GM20000 (cell line): ENCODE results near the gene MIA2.
"Not testable (repeated sequence)": the region's sequence is repeated elsewhere in the genome, so short reads cannot be mapped to it uniquely, and the experiment has no call there.

ENCODE experiments used
- DNase-seq: peaks from one replicate; pipeline ENCODE4 v3.0.0; 2012; ENCODE audit warnings: low spot score
- CTCF ChIP-seq: IDR thresholded peaks from 2 replicates; pipeline ENCODE4 v1.5.1; 2012; ENCODE audit warnings: mild to moderate bottlenecking, control low read depth; ENCODE audit errors: extremely low read depth, missing control alignments

Gene MIA2

GRCh38 chr14:39233680-39234326 is at the start of gene MIA2:
Gene MIA2, plus strand, starts transcription at chr14:39233915. Its CDS starts 200 bp downstream, at chr14:39234115.
- TF ChIP-seq CTCF, result no peak
- no peak for DNase-seq

- DNase-seq, result no peak
- no peak for TF ChIP-seq CTCF
These were observed 49.0 kb upstream of the MIA2 start for GRCh38 chr14:39184628-39185255.

- no peak for TF ChIP-seq CTCF
These were observed 48.3 kb upstream of the MIA2 start for GRCh38 chr14:39185256-39186049.

GRCh38 chr14:39186941-39187525 is 46.7 kb upstream of the MIA2 start:
- TF ChIP-seq CTCF, result no peak
- no peak for DNase-seq

More at GRCh38 chr14:39185256-39186049, 48.3 kb upstream of the MIA2 start:
- DNase-seq, result no peak

- TF ChIP-seq CTCF, result no peak
- no peak for DNase-seq
These were observed 29.8 kb upstream of the MIA2 start for GRCh38 chr14:39203659-39204606.

GRCh38 chr14:39207430-39207829 is 26.3 kb upstream of the MIA2 start:
- DNase-seq, result not testable (repeated sequence)

- no peak for TF ChIP-seq CTCF
- no peak for DNase-seq
These were observed 22.5 kb upstream of the MIA2 start for GRCh38 chr14:39211109-39211741.
